HG03378 (cell line): Measurements from ENCODE around the gene DUSP28.

Experiments
- ATAC-seq: cut with Tn5 transposase; IDR thresholded peaks from one replicate; pipeline ENCODE4 v1.9.1; 2021; ENCODE audit warnings: mild to moderate bottlenecking, moderate library complexity; ENCODE audit not compliant: unreplicated experiment

DUSP28 gene

DNA sequence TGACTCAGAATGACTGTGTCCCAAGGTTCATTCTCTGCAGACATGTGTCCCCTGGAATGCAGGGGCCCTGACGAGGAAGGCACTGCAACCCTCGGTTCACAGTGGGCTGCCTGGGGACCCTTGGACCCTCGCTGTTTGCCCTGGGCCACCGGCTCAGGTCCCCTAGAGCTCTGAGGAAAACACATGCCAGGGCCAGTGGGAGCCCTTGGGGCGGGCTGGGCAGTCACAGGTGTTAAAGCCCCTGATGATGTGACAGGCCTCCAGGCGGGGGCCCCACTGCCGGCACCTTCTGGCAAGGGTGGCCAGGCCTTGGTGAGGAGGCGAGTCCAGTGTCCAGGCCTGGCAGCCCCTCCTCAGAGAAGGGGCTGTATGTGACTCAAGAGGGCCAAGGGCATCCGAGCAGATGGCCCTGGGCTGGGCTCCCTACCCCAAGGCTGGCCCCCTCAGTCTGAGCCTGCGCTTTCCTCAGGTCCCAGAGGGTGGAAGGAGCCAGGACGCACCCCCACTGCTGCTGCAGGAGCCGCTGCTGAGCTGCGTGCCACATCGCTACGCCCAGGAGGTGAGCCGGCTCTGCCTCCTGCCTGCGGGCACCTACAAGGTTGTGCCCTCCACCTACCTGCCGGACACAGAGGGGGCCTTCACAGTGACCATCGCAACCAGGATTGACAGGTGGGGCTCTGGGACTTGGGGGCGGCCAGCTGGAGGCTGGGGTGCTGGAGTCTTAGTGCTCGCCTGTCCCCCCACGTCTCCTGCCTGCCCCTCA is 37.4 kb downstream of the DUSP28 start:
- no peak for ATAC-seq

DNA sequence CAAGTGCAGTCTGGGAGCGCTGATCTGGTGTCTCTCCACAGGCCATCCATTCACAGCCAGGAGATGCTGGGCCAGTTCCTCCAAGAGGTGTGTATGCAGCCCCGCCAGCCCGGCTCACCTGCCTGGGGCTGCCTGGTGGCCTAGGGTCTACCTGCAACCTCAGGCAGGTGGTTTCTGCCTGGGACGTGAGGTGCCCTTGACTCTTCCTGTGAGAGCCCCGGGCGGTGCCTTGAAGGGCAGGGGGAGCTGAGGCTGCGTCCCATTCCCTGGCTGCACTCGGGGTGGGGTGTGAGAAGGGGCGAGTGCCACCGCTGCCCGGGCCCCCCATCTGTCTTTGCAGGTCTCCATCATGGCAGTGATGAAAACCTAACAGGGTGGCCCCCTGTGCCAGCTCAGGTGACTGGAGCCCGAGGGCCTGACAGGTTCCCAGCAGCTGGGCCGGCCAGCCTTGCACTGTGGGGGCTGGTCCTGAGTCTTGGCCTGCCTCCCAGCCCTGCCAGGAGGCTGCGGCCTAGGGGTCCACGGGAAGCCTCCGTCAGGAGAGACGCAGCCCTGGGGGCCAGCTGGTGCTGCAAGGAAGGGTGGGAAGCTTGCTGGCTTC is 38.3 kb downstream of the DUSP28 start:
- no peak for ATAC-seq

DNA sequence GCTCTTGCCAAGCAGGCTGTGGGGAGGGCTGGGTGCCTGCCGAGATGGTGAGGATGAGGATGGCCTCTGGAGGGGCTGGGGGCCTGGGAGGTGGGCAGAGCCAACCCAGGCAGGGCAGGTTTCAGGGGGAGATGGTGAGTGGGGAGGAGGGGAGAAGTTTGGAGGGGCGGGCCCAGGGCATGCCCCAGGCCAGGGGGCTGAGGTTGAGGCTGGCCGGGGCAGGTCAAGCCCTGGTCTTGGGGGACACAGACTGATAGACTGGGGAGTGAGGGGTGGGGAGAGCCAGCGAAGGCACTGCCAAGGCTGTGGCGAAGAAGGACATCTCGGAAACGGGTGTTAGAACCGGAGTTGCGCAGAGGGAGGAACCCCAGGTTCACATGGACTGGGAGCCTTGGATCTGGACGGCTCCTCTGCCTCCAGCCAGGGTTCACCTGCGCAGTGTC is 39.0 kb downstream of the DUSP28 start:
- no peak for ATAC-seq

DNA sequence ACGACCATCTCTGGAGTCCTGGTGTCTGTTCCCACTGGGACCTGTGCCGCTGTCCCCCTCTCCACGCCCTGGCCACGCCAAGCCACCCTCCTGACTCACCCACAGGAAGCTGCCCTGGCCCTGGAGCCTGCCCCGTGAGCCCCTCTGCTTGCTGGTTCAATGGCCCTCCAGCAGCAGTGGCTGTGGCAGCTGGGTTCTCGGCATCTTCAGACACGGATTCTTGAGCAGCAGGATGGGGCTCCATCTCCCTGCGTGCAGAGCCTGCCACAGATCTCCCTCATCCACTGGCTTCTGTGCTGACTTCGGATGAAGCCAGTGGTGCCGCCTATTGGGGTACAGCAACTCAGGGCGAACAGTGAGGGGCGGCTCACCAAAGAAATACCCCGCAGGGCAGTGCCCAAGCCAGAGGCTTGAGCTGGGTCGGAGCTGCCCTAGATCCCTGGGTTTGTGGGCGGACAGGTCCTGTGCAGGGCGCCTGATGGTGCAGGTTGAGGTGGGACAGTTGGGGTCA is 40.3 kb downstream of the DUSP28 start:
- no peak for ATAC-seq

DNA sequence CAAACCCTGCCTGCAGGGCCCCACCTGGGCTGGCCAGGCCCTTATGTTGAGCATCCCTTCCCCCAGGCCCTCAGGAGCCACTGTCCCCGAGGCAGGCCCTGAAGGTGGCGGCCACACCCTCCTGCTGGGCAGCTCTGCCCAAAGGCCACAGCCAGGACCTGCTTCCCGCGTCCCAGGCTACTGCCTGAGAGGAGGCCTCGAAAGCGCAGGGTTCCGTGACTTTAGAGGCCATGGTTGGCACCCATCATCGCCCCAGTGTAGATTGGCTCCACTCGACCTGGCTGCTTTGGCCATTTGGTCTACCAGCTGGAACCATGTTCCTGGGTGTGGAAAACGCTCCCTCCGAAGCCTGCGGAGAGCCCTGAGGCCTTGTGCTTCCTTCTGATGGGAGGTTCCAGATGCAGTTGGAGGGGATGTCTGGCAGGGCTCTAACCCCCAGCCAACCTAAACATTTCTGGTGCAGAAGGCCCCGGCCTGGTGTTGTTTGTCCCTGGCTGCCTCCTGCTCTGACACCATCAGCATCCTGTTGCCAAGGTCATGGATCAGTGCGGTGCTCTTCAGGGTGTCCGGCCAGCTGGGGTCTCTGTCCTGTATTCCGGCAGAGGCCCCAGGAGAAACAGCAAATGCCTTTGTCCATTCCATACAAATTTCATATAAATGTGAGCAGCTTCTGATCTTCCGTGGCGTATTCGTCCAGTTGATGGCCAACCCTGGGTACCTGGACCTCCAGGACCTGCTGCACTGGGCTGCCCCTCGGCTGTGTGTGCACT is 41.1 kb downstream of the DUSP28 start:
- no peak for ATAC-seq

DNA sequence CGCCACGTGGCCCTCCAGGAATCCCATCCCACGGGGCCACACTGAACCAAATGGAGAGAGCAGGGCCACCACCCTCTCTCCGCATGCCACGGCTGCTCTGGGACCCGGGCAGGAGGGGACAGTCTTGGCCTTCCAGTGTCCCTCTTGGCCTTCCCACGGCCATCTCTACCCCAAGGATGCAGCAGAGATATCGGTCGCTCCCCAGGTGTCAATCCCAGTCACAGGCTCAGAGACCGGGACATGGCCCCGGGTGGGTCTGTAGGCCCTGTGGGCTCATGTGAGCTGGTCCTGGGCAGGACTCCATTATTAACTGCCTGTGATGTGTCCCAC is 41.6 kb downstream of the DUSP28 start:
- ATAC-seq: no peak

DNA sequence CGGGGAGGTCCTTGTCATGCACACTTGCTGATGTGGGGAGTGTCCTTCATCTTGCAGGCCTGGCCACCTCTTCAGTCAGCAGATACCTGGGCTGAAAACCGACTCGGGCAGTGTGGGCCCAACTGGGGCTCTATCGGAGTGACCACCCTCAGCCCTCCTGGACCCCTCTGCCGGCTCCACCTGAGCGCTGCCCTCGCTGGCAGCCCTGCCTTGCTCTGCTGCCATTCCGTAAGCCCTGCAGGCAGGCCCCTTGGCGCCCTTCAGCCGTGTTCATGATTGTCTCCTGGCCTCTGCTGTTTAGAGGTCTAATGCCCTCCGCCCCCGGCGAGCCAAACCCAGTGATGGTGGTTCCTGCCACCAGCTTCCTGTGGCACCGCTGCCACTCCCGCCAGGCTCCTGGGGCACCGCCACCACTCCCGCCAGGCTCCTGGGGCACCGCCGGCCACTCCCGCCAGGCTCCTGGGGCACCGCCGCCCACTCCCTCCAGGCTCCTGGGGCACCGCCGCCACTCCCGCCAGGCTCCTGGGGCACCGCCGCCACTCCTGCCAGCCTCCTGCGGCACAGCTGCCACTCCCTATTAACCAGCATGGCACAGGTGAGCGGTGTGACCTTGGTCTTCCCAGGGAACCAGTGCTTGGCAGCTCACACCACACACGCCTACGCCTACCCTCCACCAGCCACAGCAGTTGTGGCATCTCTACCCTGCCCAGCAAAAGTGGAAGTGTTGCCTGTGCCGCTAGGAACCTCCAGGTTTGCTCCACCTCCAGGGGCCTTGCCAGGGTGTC is 42.3 kb downstream of the DUSP28 start:
- ATAC-seq: no peak

DNA sequence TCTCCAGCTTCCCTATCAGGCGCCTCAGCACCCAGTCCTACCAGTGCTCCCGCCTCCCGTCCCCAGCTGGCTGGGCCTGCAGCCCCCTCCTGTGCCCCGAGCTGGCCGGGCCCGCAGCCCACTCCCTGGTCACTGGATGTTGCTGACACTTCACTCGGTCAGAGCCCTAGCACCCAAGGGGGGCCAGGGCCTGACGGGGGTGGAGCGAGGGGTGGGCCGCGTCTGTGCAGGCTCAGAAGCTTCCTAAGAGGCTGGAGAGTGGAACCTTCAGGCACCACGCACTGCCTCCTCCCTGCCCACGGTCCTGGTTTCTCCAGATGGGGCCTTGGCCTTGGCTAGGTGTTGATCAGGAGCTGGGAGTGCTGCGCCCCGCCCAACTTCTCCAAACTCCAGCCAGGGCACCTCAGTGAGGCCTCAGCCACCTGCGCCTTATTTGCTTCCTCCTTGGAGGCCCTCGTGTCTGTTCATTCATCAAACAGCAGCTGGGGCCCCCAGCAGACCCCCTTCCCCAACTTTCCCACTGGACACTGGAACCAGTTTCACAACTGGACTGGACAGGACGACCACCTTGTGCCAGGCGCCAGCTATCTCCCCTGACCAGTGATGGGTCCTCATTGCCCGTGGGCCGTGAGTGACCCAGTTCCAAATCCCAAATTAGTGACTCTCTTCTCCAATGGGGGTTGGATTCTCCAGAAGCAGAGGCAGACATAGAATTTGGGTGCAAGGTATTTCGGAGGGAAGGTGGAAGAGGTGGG is 43.1 kb downstream of the DUSP28 start:
- no peak for ATAC-seq

DNA sequence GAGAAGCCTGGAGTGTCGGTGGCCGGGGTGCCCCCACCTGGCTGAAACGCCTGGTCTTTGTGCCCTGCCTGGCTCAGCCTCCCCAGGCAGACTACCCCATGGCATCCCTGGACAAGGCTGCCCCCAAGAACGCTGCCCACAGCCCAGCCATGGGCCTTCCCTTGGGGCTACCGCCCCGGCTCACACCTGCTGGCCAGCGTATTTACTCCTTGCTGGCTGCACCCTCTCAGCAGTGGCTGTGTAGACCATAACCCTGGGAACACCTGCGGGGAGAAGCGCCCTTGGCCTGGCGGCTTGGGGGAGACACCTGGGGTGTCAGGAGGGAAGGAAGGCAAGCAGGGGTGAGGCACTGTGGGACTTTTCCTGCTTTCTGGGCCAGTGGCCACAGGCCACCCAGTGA is 43.7 kb downstream of the DUSP28 start:
- ATAC-seq: no peak

DNA sequence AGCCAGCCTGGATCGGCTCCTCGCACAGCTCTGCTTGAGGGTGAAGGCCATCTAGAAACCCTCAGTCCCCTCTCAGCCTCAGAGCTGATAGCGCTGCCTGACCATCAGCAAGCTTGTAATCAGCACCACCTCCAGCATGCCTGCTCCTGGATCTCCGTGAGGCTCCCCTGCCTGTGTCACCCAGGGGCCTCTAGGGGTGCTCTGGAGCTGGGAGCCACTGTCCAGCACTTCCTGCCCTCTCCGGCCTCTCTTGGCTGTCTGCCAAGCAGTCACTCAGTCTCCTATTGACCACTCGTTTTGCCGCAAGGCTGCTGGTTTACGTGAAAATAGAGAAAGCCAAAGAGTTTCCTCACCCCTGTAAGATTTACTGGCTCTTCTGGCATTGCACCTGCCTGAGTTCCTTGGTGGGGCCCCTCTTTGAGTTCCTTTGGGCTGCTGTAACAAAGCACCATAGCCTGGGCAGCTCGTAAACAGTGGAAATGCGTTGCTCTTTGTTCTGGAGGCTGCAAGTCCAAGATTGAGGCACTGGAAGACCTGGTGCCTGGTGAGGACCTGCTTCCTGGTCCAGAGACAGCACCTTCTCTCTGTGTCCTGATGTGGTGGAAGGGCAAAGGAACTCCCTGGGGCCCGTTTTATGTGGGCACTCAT is 44.3 kb downstream of the DUSP28 start:
- ATAC-seq: no peak

DNA sequence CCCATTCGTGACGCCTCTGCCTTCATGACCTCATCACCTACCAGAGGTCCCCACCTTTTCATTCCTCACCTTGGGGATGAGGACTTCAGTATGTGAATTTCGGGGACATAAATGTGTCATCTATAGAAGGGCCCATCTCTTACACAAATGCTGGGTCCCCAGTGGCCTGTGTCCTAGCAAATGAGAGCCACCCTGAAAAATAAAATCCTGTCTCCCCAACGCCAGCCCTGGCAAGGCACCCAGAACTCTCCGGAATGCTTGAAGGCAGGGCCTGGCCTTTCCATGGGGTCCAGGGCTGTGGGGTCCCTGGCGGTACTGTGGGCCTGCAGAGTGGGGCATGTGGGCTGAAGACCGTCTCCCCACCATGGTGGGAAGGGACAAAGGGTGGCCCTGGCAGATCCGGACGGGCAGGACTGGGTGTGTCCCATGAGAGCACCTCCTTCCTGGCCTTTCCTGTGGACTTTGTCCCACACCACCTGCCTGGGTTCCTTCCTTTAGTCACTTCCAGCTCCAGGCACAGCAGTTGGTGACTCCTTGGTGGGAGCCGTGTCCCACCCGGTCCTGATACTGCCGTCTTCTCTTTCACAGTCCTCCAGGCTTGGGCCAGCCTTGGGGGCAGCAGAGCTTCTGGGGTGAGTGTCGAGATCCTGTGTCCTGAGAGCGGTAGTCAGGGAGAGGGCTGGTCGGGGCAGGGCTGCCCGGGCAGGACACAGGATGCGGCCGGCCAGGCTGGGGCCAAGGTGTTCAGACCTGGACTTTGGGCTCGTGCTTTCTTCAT is 45.0 kb downstream of the DUSP28 start:
- no peak for ATAC-seq

DNA sequence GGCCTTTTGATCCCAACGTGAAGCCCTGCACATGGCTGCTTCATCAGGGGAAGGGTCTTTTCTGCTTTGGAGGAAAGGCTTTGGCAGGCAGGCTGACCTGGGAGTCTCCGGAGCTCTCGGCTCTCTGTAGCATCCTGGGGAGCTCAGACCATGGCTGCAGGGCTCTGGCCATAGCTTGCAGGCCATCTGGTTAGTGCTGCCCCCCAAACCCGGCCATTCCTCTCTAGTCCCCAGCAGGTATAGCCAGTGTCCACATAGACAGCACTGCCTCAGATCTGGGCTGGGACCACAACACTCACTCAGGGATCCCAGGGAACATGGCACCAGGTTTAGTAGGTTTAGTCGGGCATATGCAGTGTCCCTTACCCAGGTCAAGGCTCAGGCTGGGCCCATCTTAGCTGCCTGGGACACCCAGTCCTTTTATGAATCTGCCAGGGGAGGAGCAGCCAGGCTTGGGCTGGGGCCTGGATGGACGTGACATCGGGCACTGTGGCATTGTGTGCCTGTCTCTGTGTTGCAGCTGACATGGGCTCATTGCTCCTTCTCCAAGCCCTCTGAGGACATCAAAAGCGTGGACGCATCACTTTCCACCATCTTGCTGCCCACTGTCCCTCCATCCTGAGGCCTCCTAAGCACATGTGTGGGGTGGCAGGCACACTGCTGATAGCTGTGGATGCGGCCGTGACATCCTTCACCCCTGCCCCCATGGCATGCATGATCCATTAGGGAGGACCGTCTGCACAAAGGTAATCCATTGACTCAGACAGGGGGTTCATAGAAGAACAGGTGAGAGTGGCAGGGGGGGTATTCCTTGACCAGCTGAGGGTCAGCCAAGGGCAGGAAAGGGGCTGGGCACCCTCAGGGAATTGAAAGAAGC is 45.9 kb downstream of the DUSP28 start:
- ATAC-seq: no peak

DNA sequence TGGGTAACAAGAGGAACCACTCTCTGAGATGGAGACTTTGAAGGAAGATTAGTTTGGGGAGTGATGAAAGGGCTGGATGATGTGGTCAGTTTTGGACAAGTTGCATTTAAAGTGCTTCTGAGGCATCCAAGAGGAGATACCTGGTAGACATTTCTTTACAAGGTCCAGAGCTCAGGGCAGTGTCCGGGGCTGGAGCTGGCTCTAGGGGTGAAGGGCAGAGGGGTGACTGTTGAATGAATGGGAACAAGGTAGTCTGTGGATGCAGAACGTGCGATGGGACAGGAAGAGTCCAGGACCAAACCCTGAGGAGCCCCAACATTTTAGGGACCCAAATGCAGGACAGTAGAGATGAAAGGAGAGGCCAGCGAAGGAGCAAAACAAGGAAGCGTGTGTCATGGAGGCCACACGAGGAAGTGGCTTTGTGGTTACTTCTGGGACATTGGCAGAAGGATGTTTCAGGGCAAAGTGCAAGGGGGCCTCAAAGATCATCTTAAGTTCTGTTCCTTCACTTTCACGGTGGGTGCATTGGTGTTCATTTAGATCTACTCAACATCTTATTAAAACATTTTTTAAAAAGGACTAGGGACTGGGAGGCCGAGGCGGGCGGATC is 51.5 kb downstream of the DUSP28 start:
- no peak for ATAC-seq
